Endothelial cell of umbilical vein (primary cell): ENCODE measurements around the gene TECTB.

ENCODE experiments used
- EZH2 ChIP-seq: IDR thresholded peaks from 2 replicates; pipeline ENCODE4 v1.6.1; 2012; ENCODE audit warnings: borderline replicate concordance, low read depth, mild to moderate bottlenecking, moderate library complexity, low read length, inconsistent platforms; ENCODE audit not compliant: severe bottlenecking
- FOS ChIP-seq: IDR thresholded peaks from 2 replicates; pipeline ENCODE4 v1.6.1; 2011; ENCODE audit warnings: mild to moderate bottlenecking, low read length, moderate library complexity, borderline replicate concordance; ENCODE audit not compliant: insufficient read depth
- POLR2AphosphoS5 ChIP-seq: IDR thresholded peaks from 2 replicates; pipeline ENCODE4 v1.6.1; 2012; ENCODE audit warnings: low read depth, mild to moderate bottlenecking, control low read depth, low read length, moderate library complexity; ENCODE audit not compliant: insufficient read depth
- TF ChIP-seq, protein P1 (sequence below), 2 donors: IDR thresholded peaks; 1 replicate in 1 of 2; 2 replicates in 1 of 2; pipeline ENCODE4 v1.5.1; 2011; ENCODE audit warnings: low read length in 2 of 2, mild to moderate bottlenecking in 2 of 2, moderate library complexity in 2 of 2, control low read depth in 1 of 2, inconsistent platforms in 1 of 2, low read depth in 1 of 2; ENCODE audit not compliant: insufficient read depth in 1 of 2; ENCODE audit errors: extremely low read depth in 1 of 2
- TF ChIP-seq, protein P2 (sequence below): IDR thresholded peaks from 2 replicates; pipeline ENCODE4 v1.6.1; 2011; ENCODE audit not compliant: insufficient read depth, insufficient read length

DNA sequence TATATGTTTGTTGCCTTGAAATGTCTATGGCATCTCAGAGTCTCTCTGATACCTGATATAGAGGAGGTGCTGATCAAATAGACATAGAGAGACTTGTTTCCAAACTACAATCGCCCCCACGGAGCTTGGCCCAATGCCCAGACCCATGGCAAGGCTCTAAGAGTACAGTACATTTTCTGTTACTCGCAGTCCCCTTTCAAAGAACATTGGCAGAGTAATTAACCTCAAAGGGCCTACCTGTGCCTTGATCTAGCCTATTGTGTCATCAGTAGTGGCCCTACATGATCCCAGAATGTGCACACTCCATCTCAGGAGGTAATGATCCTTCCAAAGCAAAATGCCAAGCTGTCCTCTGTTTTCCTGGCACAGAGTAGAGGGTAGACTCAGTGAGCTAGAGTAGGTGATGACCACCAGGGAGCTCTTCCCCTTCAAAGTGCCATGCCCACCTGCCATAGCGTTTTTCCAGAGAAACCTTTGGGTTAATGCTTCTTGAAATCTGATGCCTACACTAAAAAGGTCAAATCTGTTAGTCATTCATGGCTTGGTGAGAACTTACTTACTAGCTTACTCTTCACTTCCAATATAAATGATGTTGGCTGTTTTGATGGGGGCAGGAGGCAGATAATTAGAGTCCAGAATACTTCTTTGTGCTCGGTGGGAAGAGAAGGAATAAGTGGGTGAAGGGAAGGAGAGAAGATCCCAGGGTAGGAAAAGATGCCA, 49.5 kb downstream of the TECTB start:
- TF ChIP-seq FOS (no peak), POLR2AphosphoS5 (no peak), EZH2 (no peak)
- TF ChIP-seq, protein P1, sequence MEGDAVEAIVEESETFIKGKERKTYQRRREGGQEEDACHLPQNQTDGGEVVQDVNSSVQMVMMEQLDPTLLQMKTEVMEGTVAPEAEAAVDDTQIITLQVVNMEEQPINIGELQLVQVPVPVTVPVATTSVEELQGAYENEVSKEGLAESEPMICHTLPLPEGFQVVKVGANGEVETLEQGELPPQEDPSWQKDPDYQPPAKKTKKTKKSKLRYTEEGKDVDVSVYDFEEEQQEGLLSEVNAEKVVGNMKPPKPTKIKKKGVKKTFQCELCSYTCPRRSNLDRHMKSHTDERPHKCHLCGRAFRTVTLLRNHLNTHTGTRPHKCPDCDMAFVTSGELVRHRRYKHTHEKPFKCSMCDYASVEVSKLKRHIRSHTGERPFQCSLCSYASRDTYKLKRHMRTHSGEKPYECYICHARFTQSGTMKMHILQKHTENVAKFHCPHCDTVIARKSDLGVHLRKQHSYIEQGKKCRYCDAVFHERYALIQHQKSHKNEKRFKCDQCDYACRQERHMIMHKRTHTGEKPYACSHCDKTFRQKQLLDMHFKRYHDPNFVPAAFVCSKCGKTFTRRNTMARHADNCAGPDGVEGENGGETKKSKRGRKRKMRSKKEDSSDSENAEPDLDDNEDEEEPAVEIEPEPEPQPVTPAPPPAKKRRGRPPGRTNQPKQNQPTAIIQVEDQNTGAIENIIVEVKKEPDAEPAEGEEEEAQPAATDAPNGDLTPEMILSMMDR (IDR thresholded peaks at IDR 0.05; ENCODE audit: extremely low read depth in 1 of 2, insufficient read depth in 1 of 2, low read depth in 1 of 2, low read length in 2 of 2): no peak
- TF ChIP-seq, protein P2, sequence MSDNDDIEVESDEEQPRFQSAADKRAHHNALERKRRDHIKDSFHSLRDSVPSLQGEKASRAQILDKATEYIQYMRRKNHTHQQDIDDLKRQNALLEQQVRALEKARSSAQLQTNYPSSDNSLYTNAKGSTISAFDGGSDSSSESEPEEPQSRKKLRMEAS: no peak
